HG03196 (cell line): ENCODE data around the gene ARHGAP15.
A peak's percentile ranks its signal among the peaks of the same experiment; 100 is the strongest.
"Not testable (repeated sequence)": the region's sequence is repeated elsewhere in the genome, so short reads cannot be mapped to it uniquely, and the experiment has no call there.

Experiments
- ATAC-seq: cut with Tn5 transposase; IDR thresholded peaks from one replicate; pipeline ENCODE4 v1.9.1; 2021; ENCODE audit not compliant: unreplicated experiment

Gene ARHGAP15

DNA sequence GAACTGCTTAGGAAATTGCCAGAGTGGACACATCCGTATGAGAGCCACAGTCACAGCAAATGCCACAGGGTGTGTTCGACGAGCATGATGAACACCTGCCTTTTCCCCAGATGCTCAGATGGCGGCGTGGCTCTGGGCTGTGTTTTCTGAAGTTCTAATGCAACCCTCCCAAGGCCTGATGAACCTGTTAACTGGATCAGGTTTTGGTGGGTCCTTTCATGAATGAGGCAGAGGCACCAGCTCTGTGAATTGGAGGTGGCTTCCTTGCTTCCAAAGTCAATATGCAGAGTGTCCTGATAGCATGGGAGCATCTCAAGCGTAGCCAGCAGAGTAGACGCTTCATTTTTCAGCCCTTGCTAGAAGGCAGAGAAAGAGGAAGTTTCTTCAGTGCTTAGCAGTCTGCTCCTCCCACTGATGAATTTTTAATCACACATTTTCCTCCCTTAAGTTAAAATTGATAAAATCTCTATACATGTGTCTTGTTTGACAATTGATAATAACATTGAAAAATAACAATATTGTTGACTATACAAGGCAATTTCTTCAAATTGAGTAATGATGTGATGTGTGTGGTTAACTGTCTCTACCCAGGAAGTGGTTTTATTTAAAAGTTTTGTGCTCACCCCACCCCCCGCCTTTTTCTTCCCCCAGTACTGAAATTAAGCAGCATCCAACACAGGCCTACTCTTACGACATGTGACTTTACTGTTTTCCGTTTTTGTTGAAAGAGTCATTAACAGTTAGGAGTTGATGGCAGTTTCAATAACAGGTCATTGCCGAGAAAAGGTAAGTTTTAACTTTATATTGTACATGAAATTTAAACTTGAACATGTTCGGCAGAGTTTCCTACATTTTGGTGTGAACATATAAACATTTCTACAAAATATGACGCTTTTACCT lies at the start of gene ARHGAP15:
Gene ARHGAP15, plus strand, starts transcription at position 739 of the 900 bp plus-strand sequence.
- peak; percentile 92 for ATAC-seq

DNA sequence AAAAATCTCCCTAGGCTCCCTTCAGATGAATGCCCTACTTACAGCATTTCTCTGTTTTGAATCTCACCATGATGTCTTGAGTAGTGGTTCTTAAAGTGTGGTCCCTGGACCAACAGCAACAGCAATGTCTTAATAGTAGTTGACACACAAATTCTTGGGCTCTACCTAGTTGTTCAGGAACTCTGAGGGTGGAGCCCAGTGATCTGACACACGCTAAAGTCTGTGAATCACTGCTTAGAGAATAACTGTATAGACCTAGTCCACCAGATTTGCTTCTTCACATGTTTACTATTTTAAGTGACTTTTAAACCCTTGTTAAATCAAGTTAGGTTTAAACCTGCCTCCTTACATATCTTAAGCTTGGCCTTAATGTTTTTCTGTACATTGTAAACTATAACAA lies 47.6 kb upstream of the ARHGAP15 start:
- ATAC-seq, result no peak

DNA sequence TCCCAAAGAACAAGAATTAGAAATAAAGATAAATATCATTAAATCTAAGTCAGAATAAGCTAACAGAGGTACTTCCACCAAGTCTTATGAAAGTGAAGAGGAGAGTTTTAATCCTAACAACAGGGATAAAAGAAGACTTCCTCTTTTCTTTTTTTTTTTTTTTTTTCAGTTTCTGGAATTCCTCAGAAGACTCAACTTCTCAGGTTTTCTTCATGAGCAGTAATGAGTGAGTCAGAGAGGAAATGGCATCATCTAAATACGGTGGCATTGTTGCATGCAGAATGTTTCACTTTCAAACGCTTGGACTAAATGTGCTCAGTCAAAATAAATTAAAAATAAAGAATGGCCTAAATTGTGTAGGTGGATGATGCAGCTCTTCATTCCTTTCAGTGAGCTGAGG lies 45.6 kb upstream of the ARHGAP15 start:
- no peak for ATAC-seq

DNA sequence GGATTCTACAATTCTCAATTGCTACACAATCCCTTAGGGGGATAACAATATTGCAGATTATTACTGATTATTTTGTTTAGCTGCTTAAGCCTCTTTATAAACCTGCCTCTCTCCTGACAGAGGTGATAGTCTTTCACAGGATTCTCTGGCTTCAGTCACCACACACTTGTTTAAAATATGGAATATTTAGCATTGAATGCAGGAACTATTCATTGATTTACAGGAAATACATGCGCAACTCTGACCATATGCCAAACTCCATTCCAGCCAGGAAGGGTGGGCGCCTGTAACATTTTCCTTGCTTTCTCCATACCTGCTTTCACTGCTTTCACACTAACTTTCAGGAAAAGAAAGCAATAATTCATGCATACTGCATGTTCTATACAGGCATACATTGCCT lies 44.8 kb upstream of the ARHGAP15 start:
- ATAC-seq, result no peak

DNA sequence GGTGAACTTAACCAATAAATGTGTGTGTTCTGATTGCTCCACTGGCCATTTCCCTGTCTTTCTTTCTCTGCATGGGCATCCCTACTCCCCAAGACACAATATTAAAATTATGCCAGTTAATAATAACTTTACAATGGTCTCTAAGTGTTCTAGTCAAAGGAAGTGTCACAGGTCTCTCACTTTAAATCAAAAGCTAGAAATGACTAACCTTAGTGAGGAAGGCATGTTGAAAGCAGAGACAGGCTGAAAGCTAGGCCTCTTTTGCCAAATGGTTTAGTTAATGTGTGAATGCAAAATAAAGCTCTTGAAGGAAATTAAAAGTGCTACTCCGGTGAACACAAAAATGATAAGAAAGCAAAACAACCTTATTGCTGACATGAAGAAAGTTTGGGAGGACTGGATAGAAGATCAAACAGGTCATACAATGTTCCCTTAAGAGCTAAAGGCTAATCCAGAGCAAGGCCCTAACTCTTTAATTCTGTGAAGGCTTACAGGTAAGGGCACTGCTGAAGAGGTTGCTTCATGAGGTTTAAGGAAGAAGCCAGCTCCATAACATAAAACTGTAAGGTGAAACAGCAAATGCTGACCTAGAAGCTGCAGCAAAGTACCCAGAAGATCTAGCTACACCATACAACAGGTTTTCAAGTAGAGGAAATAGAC lies 44.0 kb upstream of the ARHGAP15 start:
- ATAC-seq, result peak; percentile 69

DNA sequence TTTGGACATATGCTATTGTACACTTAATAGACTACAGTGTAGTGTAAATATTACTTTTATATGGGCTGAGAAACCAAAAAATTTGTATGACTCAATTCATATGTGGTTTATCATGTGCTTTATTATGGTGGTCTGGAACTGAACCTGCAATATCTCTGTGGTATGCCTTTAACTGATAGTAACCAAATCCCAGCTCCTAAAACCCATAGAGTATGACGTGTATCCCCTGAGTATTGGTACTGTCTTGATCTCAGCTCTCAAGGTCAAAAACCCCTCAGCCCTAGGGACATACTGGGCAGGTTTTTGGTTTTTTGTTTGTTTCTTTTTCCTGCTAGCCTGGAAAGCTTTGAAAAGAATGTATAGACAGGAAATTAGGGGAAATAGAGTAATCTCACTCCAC lies 42.2 kb upstream of the ARHGAP15 start:
- ATAC-seq, result no peak

DNA sequence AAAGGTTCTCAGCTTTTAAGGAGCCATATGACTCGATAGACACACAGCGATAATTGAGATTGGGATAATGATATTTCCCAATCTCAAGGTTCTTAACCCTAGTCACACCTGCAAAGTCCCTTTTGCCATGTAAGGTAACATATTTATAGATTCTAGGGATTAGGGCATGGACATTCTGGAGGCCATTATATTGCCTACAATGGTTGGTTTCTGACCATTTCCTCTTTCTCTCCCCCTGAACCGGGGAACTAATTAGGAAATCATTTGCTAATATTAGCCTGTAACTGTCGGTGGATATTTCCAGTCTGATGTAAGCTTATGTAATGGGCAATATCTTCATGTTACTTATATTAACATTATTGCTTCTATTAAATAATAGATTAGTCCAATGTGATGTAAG lies 40.8 kb upstream of the ARHGAP15 start:
- no peak for ATAC-seq

DNA sequence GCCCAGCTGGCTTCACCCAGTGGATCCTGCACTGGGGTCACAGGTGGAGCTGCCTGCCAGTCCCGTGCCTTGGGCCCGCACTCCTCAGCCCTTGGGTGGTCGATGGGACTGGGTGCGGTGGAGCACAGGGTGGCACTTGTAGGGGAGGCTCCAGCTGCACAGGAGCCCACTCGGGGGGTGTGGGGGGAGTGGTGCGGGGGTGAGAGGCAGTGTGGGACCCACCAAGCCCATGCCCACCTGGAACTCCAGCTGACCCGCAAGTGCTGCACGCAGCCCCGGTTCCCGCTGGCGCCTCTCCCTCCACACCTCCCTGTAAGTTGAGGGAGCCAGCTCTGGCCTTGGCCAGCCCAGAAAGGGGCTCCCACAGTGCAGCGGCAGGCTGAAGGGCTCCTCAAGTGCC lies 39.7 kb upstream of the ARHGAP15 start:
- not testable (repeated sequence) for ATAC-seq

DNA sequence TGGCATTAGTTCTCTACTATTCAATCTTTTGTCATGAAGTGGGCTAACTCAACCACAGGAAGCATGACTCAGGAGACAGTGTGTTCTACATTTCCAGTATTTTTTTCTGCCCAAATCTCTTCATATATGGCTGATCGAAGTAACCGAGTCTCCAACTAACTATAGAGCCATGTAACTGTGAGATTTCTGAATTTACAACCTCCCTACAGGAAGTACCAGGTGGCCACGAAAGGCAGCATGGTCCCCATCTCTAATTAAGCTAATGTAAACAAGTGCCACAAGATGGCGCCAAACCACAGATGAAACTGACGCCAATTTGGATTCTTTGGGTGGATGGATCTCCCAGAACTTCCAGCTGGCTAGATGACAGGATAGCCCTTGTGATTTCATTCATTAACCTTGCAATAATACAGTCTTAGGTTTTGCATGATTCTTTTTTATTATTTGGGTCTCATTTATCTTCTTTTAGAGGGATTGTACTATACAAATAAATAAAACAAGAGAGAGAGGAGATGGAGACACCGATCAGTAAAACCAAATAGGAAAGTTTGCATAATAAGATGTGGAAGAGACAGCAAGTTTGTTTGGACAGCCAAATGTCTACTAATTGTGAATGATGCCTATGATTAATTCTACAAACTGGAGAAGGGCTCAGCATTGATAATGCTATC lies 18.3 kb upstream of the ARHGAP15 start:
- ATAC-seq, result peak; percentile 91

DNA sequence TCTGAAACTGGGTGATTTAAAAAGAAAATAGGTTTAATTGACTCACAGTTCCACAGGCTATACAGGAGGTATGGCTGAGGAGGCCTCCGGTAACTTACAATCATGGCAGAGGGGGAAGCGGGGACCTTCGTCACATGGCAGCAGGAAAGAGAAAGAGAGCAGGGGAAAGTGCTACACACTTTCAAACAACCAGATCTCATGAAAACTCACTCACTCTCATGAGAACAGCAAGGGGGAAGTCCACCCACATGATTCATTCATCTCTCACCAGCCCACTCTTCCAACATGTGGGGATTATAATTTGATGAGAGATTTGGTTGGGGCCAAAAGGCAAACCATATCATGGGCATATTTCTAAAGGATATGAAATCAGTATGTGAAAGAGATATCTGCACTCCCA lies 12.0 kb upstream of the ARHGAP15 start:
- no peak for ATAC-seq

DNA sequence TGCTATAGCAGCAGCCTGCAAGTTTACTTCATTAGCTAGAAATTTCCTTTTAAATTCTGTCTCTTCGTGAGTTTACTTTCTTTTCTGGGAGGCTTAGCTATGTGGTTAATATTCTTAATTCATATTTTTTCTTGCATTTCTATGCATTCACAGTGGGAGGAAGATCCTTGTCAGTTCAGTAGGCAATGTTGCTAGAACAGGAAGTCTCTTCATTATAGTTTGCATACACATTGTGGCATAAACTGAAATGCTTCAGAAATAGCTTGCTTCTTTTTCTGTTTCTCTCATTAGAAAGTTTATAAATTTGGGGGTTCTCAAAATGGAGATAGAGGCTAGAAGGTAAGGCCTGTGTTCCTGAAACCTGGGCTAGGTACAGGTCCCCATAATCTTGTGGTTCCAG lies 8.1 kb upstream of the ARHGAP15 start:
- no peak for ATAC-seq

DNA sequence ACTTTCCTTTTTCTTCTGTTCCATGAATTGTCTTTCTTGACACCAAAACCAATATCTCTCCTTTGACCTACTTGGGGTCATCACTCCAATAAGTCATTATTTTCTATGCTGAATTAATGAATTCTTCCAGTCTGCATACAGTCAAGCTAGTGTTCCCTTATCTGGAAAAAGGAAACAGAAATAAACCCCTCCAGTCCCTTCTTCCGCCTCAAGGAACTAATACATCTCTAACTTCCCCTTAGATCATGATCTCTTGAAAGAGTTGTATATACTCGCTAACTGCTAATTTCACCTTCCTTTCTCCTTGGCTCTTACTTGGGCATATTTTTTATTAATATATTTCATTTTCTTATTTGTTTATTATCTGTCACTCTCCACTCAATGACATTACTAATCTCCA lies 7.3 kb upstream of the ARHGAP15 start:
- ATAC-seq, result no peak

DNA sequence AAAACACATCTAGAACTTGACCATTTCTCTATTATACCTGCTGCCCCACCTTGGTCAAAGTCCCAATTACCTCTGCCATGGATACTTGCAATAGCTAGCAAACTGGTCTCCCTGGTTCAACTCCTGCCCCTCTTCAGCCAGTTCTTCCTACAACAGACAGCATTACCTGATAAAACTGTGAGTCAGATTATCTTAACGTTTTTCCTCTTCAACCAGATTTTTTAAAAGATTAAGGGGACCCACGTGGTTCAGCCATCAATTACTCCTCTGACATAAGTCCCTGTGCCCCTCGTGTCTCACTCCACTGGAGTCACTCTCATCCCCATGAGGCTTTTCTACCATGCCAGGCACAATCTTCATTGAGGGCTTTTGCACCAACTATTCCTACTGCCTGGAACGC lies 5.3 kb upstream of the ARHGAP15 start:
- no peak for ATAC-seq

DNA sequence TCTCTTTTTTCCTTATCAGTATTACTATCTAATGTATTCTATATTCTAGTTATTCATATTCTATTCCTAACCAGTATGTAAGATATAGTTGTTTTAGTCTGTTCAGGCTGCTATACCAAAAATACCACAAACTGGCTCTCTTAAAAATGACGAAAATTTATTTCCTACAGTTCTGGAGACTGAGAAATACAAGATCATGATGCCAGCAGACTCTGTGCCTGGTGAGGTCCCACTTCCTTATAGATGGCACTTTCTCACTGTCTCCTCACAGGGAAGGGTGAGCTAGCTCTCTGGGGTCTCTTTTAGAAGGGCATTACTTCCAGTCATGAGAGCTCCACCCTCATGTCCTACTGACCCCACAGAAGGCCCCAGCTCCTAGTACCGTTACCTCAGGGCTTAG lies 4.8 kb upstream of the ARHGAP15 start:
- no peak for ATAC-seq

DNA sequence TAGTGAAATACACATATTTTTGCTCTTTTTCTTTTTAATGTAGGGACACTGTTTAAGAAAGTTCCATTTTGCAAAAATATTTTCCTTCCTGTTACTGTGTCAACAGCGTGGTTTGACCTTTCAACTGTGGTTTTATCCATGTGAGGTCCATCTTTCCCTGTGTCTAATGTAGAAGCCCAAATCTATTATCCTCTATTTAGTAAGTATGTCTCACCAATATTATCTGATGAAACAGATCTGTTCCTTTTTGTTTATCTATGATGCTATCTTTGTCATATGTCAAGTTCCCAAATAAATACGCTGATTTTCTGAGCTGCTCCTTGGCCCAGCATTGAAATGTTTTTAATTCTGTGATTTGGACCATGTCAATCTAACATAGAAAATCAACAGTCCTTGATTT lies 3.5 kb upstream of the ARHGAP15 start:
- ATAC-seq, result no peak

DNA sequence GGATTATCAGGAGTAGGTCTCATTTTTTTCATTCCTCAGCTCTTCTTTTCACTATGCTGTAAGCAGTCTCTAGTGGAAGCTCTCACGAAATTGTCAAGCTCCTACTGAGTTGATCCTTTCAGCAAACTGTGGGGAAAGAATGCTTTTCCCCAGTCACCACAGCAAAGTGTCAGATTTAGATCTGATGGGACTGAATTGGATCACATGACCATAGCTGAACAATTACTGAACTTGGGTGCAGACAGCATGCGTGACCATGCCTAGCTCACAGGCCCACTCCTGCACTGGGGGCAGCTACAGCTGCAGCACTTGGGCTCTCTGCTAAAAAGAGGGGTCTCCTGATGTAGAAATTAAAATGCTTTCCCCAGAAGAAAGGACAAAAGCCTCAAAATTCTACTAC lies 3.1 kb downstream of the ARHGAP15 start:
- ATAC-seq, result peak; percentile 23

DNA sequence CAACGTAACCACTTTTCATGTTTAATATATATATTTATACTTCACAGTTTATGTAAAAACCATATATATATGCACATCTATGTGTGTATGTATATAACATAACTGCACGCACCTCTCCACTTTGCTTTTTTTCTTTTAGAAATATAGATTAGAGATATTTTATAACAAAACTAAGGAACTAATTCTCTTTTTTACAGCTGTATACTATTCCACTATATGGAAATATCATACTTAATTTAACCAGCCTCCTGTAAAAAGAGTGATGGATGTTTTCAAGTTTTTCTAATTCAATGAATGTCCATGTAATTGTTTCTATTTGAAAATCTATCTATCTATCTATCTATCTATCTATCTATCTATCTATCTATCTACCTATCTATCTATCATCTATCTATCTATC lies 4.6 kb downstream of the ARHGAP15 start:
- ATAC-seq, result no peak

DNA sequence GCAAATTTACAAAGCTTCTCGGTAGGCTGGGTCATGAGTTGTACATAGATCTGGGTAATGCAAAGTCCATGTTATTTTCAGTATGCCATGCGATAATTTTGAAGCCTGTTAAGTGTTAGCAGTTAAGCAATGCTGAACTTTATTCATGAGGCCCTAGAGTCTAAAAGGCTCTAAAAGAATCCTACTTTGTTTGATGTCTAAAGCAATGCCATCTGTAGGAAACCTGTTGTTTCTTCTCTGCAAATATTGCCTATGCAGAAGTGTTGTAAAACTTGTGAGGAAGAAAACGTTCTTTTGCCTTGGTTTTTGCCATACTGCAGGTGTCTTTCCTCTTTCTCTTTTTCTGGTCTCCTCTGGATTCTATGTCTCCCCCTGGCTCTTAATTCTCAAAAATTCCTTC lies 9.1 kb downstream of the ARHGAP15 start:
- no peak for ATAC-seq

DNA sequence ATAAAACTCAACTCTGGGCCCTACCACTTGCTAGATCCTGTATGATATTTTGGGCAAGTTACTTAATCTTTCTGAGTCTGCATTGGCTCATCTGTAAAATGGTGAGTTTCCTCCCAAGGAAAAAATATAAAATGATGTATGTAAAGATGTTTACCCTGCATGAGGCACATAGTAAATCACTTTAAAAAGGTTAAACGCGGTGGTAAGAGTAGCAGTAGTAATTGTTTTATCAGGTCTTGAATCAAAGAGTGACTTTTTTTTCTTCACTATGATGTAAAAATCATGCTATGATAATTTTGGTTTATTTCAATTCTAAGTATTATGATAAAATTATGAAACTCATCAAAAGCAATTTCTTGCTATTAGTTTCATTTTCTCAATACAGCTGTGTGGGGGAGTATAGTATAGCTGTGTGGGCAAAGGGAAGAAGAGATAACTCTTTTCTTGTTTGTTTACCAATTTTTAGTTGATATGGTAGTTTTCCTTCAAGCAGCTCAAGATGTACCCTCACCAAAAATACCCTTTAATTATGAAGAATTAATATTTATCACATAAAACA lies 10.7 kb downstream of the ARHGAP15 start:
- no peak for ATAC-seq

DNA sequence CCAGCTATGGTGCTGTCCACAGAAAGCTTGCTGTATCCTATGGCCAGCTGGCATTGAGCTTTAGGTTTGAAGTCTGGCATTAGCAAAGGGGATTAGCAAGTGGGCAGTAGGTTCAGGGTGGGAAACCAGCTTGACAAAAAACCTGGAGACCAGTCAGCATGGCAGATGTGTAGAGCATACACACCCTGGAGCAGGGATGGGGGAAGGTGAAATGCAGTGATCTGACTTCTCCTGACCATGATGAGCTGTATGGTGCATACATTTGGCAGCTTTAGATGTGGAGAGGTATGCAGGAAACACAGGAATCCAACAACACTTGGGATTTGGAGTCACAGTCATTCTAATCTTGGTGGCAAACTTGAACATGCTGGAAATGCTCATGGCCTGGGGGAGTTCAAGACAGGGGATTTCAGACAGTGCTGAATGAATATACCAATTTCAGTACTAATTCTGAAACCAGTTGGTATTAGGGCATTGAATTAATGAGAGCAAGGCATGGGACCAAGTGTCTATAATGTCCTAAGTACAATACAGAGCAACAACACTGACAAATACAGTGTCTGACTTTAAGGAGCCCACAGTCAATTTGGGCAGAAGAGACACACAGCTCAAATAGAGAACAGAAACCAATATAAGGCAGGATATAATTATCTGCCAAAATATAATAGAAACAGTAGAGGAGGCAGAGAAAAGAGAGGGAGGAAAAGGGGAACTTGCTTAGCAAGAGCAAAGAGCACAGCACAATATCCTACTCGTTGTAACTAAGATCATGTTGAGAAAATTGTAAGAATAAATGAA lies 11.8 kb downstream of the ARHGAP15 start:
- ATAC-seq, result peak; percentile 74

DNA sequence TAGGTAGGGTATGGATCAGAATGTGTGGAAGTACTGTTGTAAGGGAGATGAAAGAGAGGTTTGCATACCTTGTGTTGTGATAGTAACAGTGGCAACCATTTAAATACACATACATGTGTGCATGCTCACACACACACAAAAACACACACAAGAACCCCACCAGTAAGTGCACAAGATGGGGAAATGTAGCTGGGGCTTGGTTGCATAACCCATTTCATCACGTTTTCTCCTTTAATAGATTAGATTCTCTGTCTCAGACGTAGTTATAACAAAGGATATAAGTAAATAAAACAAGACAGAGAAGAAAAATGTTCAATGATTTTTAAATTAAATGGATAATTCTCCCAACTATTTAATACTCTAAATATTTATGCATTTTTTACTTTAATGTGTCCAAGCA lies 13.4 kb downstream of the ARHGAP15 start:
- no peak for ATAC-seq
